ENCODE data around the gene KRTAP5-11. TPM values are rescaled to one million over a fixed set of nuclear protein-coding genes. Genes with fewer than 3 reads are reported as not detected.
"Not testable (repeated sequence)": the region's sequence is repeated elsewhere in the genome, so short reads cannot be mapped to it uniquely, and the experiment has no call there.

Gene KRTAP5-11
- total RNA-seq, result not detected

GRCh38 chr11:71582309-71582895 is at the start of gene KRTAP5-11:
TSS of gene KRTAP5-11 (minus strand) at chr11:71582875. CDS start at chr11:71582837, 38 bp downstream.
- ATAC-seq (no peak), DNase-seq (ENCODE audit: low spot score) (no peak)
- intact Hi-C loops (cut with DNase I), result no loop called here

- DNase-seq (ENCODE audit: low spot score); intact Hi-C loops (cut with DNase I); ATAC-seq: not testable (repeated sequence)
These were observed 48.9 kb upstream of the KRTAP5-11 start for GRCh38 chr11:71631551-71631950.

- DNase-seq (ENCODE audit: low spot score); ATAC-seq; intact Hi-C loops (cut with DNase I): not testable (repeated sequence)
These were observed 47.4 kb upstream of the KRTAP5-11 start for GRCh38 chr11:71630071-71630470.

- DNase-seq (ENCODE audit: low spot score); intact Hi-C loops (cut with DNase I); ATAC-seq: not testable (repeated sequence)
These were observed 46.3 kb upstream of the KRTAP5-11 start for GRCh38 chr11:71628943-71629342.

GRCh38 chr11:71623226-71623625 is 40.6 kb upstream of the KRTAP5-11 start:
- intact Hi-C loops (cut with DNase I); DNase-seq (ENCODE audit: low spot score); ATAC-seq: not testable (repeated sequence)

- intact Hi-C loops (cut with DNase I); ATAC-seq; DNase-seq (ENCODE audit: low spot score): not testable (repeated sequence)
These were observed 39.9 kb upstream of the KRTAP5-11 start for GRCh38 chr11:71622561-71622960.

- ATAC-seq; DNase-seq (ENCODE audit: low spot score); intact Hi-C loops (cut with DNase I): not testable (repeated sequence)
These were observed 32.3 kb upstream of the KRTAP5-11 start for GRCh38 chr11:71615003-71615402.

GRCh38 chr11:71614366-71614917 is 31.8 kb upstream of the KRTAP5-11 start:
- intact Hi-C loops (cut with DNase I); DNase-seq (ENCODE audit: low spot score); ATAC-seq: not testable (repeated sequence)

- ATAC-seq; intact Hi-C loops (cut with DNase I); DNase-seq (ENCODE audit: low spot score): not testable (repeated sequence)
These were observed 31.3 kb upstream of the KRTAP5-11 start for GRCh38 chr11:71613931-71614330.

GRCh38 chr11:71611218-71611910 is 28.7 kb upstream of the KRTAP5-11 start:
- DNase-seq (ENCODE audit: low spot score); intact Hi-C loops (cut with DNase I); ATAC-seq: not testable (repeated sequence)

GRCh38 chr11:71608272-71608671 is 25.6 kb upstream of the KRTAP5-11 start:
- intact Hi-C loops (cut with DNase I); DNase-seq (ENCODE audit: low spot score): not testable (repeated sequence)

GRCh38 chr11:71607520-71608216 is 25.0 kb upstream of the KRTAP5-11 start:
- intact Hi-C loops (cut with DNase I); DNase-seq (ENCODE audit: low spot score); ATAC-seq: not testable (repeated sequence)

More at GRCh38 chr11:71608272-71608671, 25.6 kb upstream of the KRTAP5-11 start:
- ATAC-seq, result not testable (repeated sequence)

- ATAC-seq; intact Hi-C loops (cut with DNase I); DNase-seq (ENCODE audit: low spot score): not testable (repeated sequence)
These were observed 24.3 kb upstream of the KRTAP5-11 start for GRCh38 chr11:71606853-71607519.

- intact Hi-C loops (cut with DNase I); ATAC-seq: not testable (repeated sequence)
These were observed 22.3 kb upstream of the KRTAP5-11 start for GRCh38 chr11:71604798-71605488.

GRCh38 chr11:71603221-71603620 is 20.5 kb upstream of the KRTAP5-11 start:
- DNase-seq (ENCODE audit: low spot score); ATAC-seq; intact Hi-C loops (cut with DNase I): not testable (repeated sequence)

More at GRCh38 chr11:71604798-71605488, 22.3 kb upstream of the KRTAP5-11 start:
- not testable (repeated sequence) for DNase-seq (ENCODE audit: low spot score)

- DNase-seq (ENCODE audit: low spot score); ATAC-seq; intact Hi-C loops (cut with DNase I): not testable (repeated sequence)
These were observed 6.9 kb upstream of the KRTAP5-11 start for GRCh38 chr11:71589546-71589920.

- DNase-seq (ENCODE audit: low spot score); ATAC-seq; intact Hi-C loops (cut with DNase I): not testable (repeated sequence)
These were observed 6.3 kb upstream of the KRTAP5-11 start for GRCh38 chr11:71588822-71589545.
